H7 (cell line): ENCODE results near the gene MAPK1. TPM values are rescaled to one million over a fixed set of nuclear protein-coding genes. Genes with fewer than 3 reads are reported as not detected.
"Not testable (repeated sequence)": the region's sequence is repeated elsewhere in the genome, so short reads cannot be mapped to it uniquely, and the experiment has no call there.

Source experiments
- DNase-seq: peaks from one replicate; pipeline ENCODE4 v3.0.0; 2012
- H3K27me3 ChIP-seq: 2 replicates; pipeline ENCODE4 v1.6.0; 2011; ENCODE audit warnings: mild to moderate bottlenecking, low read length; ENCODE audit not compliant: control insufficient read depth, insufficient read depth
- H3K36me3 ChIP-seq: replicated peaks from 2 replicates; pipeline ENCODE4 v1.5.1; 2011; ENCODE audit warnings: low read length; ENCODE audit not compliant: control insufficient read depth, insufficient read depth
- H3K4me3 ChIP-seq: 2 replicates; pipeline ENCODE4 v1.5.1; 2011; ENCODE audit warnings: low read depth, mild to moderate bottlenecking, control low read depth, low read length, moderate library complexity; ENCODE audit not compliant: insufficient read depth
- total RNA-seq: library from RNA; depleted of rRNA; stranded (reverse); fragments of >200 nt; shearing (Covaris generic); gene quantifications from 2 replicates; pipeline ENCODE4 v1.2.3, GENCODE V29; 2014

MAPK1 gene
- total RNA-seq, 1 experiment from 2014 or later = 54.5 TPM

DNA sequence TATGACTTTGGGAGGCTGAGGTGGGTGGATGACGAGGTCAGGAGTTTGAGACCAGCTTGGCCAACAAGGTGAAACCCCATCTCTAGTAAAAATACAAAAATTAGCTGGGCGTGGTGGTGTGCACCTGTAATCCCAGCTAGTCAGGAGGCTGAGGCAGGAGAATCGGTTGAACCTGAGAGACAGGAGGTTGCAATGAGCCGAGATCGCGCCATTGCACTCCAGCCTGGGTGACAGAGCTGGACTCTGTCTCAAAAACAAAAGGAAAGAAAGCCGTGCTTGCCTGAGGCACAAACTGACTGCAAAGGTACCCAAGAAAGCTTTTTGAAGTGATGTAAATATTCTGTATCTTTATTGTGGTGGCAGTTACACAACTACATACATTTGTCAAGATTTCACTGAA, 42.5 kb downstream of the MAPK1 start:
- H3K36me3 ChIP-seq = not testable (repeated sequence)

GRCh38 chr22:21824445-21824912, 43.0 kb downstream of the MAPK1 start:
- H3K4me3 ChIP-seq = no peak overlapping the region

More for the DNA sequence above, 42.5 kb downstream of the MAPK1 start:
- H3K27me3 ChIP-seq, DNase-seq, H3K4me3 ChIP-seq: not testable (repeated sequence)

GRCh38 chr22:21823740-21824444, 43.6 kb downstream of the MAPK1 start:
- DNase-seq = no peak
- Histone ChIP-seq H3K27me3 (no peaks in the 10 kb centered on the region), H3K36me3 (no peaks in the 10 kb centered on the region), H3K4me3 (no peak overlapping the region)

More at GRCh38 chr22:21824445-21824912, 43.0 kb downstream of the MAPK1 start:
- H3K36me3 ChIP-seq = no peaks in the 10 kb centered on the region
- no peaks in the 10 kb centered on the region for H3K27me3 ChIP-seq
- no peak for DNase-seq

DNA sequence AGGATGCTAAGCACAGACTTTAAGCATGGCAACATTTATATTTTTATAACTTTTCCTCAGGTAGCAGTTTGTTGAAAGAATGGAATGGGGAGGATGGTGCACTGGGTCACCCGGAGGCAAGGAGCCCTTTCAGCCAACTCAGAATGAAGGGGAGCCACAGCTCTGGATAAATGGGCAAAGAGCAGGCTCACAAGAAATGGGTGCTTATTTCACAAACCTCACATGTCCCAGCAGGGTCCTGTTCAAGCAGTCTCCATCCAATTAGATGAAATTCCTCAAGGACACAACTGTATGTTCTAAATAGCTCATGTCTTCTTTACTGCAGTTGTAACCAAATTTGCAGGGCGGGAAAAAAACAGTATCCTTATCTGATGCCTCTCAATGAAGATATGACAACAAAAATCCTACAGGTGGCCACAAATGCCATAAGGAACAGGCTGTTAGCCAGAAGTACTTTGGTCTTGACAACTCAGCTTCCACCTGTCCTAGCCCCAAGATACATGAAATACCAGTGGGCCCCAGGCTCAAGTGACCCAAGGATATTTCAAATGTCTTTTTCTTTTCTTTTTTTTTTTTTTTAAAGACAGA, 48.2 kb downstream of the MAPK1 start:
- H3K36me3 ChIP-seq = no peaks in the 10 kb centered on the region
- DNase-seq = no peak
- H3K4me3 ChIP-seq = no peak overlapping the region
- no peaks in the 10 kb centered on the region for H3K27me3 ChIP-seq

DNA sequence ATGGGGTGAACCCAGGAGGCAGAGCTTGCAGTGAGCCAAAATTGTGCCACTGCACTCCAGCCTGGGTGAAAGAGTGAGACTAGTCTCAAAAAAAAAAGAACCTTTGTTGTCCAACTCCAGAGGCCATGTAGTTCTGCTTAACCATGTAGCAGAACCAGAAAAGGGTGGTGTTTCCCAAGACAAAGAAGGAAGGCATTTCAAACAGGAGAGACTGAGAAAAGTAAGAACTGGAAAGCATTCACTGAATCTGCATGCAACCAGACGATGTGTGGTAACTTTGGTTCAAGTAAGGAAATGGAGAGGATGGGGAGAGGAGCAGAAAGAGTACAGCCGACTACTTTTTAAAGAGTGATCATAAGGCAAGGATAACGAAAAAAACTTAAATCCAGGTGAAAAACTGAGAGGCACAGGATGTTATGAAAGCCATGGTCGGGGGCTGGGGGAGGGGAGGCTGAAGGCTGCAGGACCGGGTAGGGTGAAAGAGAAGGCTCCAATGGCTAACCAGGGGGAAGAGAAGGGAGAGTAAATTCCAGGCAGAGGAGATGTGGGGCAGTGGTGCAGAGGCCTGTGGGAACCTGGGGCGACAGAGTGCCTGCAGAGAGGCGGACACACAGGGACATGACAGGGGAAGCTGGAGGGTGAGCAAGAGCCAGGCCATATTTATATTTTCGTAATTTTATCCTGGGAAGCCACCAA, 48.8 kb downstream of the MAPK1 start:
- Histone ChIP-seq H3K4me3 (no peak overlapping the region), H3K27me3 (no peaks in the 10 kb centered on the region), H3K36me3 (no peaks in the 10 kb centered on the region)
- peak; percentile 51 for DNase-seq

GRCh38 chr22:21817497-21817853, 50.0 kb downstream of the MAPK1 start:
- H3K4me3 ChIP-seq, H3K27me3 ChIP-seq, H3K36me3 ChIP-seq, DNase-seq: not testable (repeated sequence)

- H3K4me3 ChIP-seq = no peak overlapping the region
- DNase-seq = no peak
- H3K27me3 ChIP-seq = no peaks in the 10 kb centered on the region
- H3K36me3 ChIP-seq = no peaks in the 10 kb centered on the region
Observed at GRCh38 chr22:21816787-21817496, 50.5 kb downstream of the MAPK1 start.

DNA sequence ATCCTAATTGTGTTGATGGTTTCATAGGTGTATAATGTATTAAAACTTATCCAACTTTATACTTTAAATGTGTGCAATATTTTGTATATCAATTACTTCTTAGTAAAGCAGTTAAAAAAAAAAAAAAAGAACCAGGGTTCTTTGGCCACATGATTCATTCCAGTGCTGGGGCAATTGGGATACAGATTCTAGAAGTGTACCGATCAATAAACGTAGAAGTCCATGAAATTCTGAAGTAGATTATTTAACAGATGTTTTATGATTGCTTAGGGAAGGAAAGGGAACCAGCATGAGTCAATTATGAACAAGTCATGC, 51.0 kb downstream of the MAPK1 start:
- H3K4me3 ChIP-seq = no peak overlapping the region
- H3K36me3 ChIP-seq = no peaks in the 10 kb centered on the region
- H3K27me3 ChIP-seq = no peaks in the 10 kb centered on the region
- DNase-seq = no peak

DNA sequence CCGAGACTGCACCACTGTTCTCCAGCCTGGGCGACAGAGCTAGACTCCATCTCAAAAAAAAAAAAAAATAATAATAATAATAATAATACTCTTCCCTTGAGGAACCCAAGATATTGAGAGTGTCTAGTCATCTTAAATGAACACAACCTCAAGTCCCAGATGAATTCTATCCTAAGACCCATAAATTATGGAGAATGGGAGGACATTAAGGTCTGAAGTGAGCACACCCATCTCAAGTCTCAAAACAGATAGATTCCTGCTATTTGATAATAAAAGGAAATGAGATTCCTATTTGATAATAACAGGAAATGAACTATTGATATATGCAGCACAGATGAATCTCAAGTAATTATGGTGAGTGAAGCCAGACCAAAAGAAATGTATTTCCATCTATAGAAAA, 51.5 kb downstream of the MAPK1 start:
- no peaks in the 10 kb centered on the region for H3K36me3 ChIP-seq
- no peak overlapping the region for H3K4me3 ChIP-seq
- H3K27me3 ChIP-seq = no peaks in the 10 kb centered on the region
- DNase-seq = no peak

DNA sequence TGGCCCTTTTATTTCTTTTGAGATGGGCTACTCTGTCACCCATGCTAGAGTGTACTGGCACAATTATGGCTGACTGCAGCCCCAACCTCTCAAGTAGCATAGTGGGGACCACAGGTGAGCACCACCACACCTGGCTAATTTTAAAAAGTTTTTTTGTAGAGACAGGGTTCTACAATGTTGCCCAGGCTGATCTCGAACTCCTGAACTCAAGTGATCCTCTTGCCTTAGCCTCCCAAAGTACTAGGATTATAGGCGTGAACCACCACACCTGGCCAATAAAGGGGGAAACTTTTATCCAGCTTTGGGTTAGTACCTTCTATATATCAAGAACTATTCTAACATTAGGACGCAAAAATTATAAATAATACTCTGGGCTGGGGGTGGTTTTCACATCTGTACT, 52.1 kb downstream of the MAPK1 start:
- Histone ChIP-seq H3K36me3 (no peaks in the 10 kb centered on the region), H3K4me3 (no peak overlapping the region), H3K27me3 (no peaks in the 10 kb centered on the region)
- DNase-seq = no peak

DNA sequence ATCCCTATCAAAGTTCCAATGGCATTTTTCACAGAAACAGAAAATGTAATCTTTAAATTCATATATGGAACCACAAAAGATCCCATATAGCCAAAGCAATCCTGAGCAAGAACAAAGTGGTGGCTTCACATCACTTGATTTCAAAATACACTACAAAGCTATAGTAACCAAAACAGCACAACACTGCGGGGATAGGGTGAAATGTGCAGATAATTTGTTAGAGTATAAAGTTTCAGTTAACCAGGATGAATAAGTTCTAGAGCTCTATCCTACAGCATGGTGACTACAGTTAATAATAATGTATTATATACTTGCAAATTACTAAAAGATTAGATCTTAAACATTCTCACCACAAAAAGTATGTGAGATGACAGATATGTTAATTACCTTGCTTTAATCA, 55.5 kb downstream of the MAPK1 start:
- Histone ChIP-seq H3K27me3 (no peaks in the 10 kb centered on the region), H3K4me3 (no peak overlapping the region), H3K36me3 (peaks cover 6% of the 10 kb centered on the region)
- DNase-seq = no peak

GRCh38 chr22:21807544-21808529, 59.6 kb downstream of the MAPK1 start:
- H3K4me3 ChIP-seq = no peak overlapping the region
- DNase-seq = no peak
- no peaks in the 10 kb centered on the region for H3K27me3 ChIP-seq
- H3K36me3 ChIP-seq = peaks cover 15% of the 10 kb centered on the region

GRCh38 chr22:21805325-21805724, 62.1 kb downstream of the MAPK1 start:
- not testable (repeated sequence) for DNase-seq, H3K27me3 ChIP-seq
- H3K36me3 ChIP-seq = peaks cover 19% of the 10 kb centered on the region

GRCh38 chr22:21803811-21804249, 63.6 kb downstream of the MAPK1 start:
- H3K4me3 ChIP-seq = no peak overlapping the region
- no peaks in the 10 kb centered on the region for H3K27me3 ChIP-seq
- no peak for DNase-seq
- H3K36me3 ChIP-seq = peaks cover 19% of the 10 kb centered on the region

More at GRCh38 chr22:21805325-21805724, 62.1 kb downstream of the MAPK1 start:
- not testable (repeated sequence) for H3K4me3 ChIP-seq
